HepG2 (cell line): ENCODE data around the gene ALLC. TPM values are rescaled to one million over a fixed set of nuclear protein-coding genes. Genes with fewer than 3 reads are reported as not detected.
A peak's percentile ranks its signal among the peaks of the same experiment; 100 is the strongest.

ENCODE experiments used
- CHD2 ChIP-seq: IDR thresholded peaks from 2 replicates; pipeline ENCODE4 v1.6.1; 2011; ENCODE audit warnings: low read depth, low read length, improper control_type of control experiment
- FIP1L1 ChIP-seq: fragments of 200-400 bp; formaldehyde crosslinking; IDR thresholded peaks from 2 replicates; pipeline ENCODE4 v1.6.1; 2018; ENCODE audit warnings: low read depth, mild to moderate bottlenecking, low read length, moderate library complexity, borderline replicate concordance; ENCODE audit not compliant: insufficient read depth
- FLYWCH1 ChIP-seq: sonication (generic); formaldehyde crosslinking; IDR thresholded peaks from 2 replicates; pipeline ENCODE4 v1.8.1; 2023; ENCODE audit warnings: mild to moderate bottlenecking, missing genetic modification reagents
- JUN ChIP-seq: sonication (generic); formaldehyde crosslinking; IDR thresholded peaks from 2 replicates; pipeline ENCODE4 v1.4.0; 2020; ENCODE audit warnings: mild to moderate bottlenecking, missing genetic modification reagents
- MEIS1 ChIP-seq: sonication (generic); formaldehyde crosslinking; IDR thresholded peaks from 2 replicates; pipeline ENCODE4 v1.9.0; 2021; ENCODE audit warnings: mild to moderate bottlenecking, missing genetic modification reagents, moderate library complexity, borderline replicate concordance
- MTF1 ChIP-seq: sonication (generic); formaldehyde crosslinking; IDR thresholded peaks from 2 replicates; pipeline ENCODE4 v1.5.0; 2020; ENCODE audit warnings: missing genetic modification reagents
- RARG ChIP-seq: sonication (generic); formaldehyde crosslinking; IDR thresholded peaks from 2 replicates; pipeline ENCODE4 v1.4.0; 2020; ENCODE audit warnings: low read depth, mild to moderate bottlenecking, missing genetic modification reagents
- RFX5 ChIP-seq: IDR thresholded peaks from 2 replicates; pipeline ENCODE4 v1.6.1; 2011; ENCODE audit warnings: low read depth, low read length, improper control_type of control experiment
- SAP130 ChIP-seq: IDR thresholded peaks from 2 replicates; pipeline ENCODE4 v1.6.1; 2016; ENCODE audit warnings: low read depth
- SCMH1 ChIP-seq: sonication (generic); formaldehyde crosslinking; IDR thresholded peaks from 2 replicates; pipeline ENCODE4 v1.9.0; 2021; ENCODE audit warnings: missing genetic modification reagents, mild to moderate bottlenecking, borderline replicate concordance
- SOX6 ChIP-seq, 2 experiments: fragments of 450-650 bp in 1 of 2; sonication (generic) in 1 of 2; formaldehyde crosslinking in 1 of 2; IDR thresholded peaks; 2 replicates each; pipeline versions ENCODE4 v1.4.0 to v1.6.1; 2017 to 2020; ENCODE audit warnings: antibody characterized with exemption in 1 of 2, mild to moderate bottlenecking in 1 of 2, missing genetic modification reagents in 1 of 2
- ZNF24 ChIP-seq: fragments of 450-650 bp; IDR thresholded peaks from 2 replicates; pipeline ENCODE4 v1.6.1; 2017; ENCODE audit warnings: antibody characterized with exemption, mild to moderate bottlenecking
- ZNF34 ChIP-seq: sonication (generic); formaldehyde crosslinking; IDR thresholded peaks from 2 replicates; pipeline ENCODE4 v1.4.0; 2020; ENCODE audit warnings: mild to moderate bottlenecking, missing genetic modification reagents, borderline replicate concordance
- ZNF619 ChIP-seq: sonication (generic); formaldehyde crosslinking; IDR thresholded peaks from 2 replicates; pipeline ENCODE4 v1.4.0; 2020; ENCODE audit warnings: mild to moderate bottlenecking, missing genetic modification reagents
- polyA plus RNA-seq, 8 experiments: library from polyadenylated mRNA; depleted of rRNA in 3 of 8; stranded (reverse) in 7 of 8; unstranded in 1 of 8; fragments of >200 nt; fragmentation: Illumina TruSeq in 4 of 8; extraction: Trizol in 4 of 8; gene quantifications; 2 replicates each; pipeline versions ENCODE4 v1.2.1 to v1.2.3, GENCODE V29; 2011 to 2016; ENCODE audit warnings: low read depth in 4 of 8, missing spikeins in 1 of 8, mixed read lengths in 1 of 8; ENCODE audit not compliant: insufficient read depth in 1 of 8
- total RNA-seq, 5 experiments: library from RNA; depleted of rRNA; stranded (reverse); fragments of >200 nt; fragmentation: Illumina TruSeq; extraction: Trizol; gene quantifications; 2 replicates each; pipeline ENCODE4 v1.2.3, GENCODE V29; 2016; ENCODE audit warnings: low read depth in 1 of 5
- TF ChIP-seq, protein P1 (sequence below): sonication (generic); formaldehyde crosslinking; IDR thresholded peaks from 2 replicates; pipeline ENCODE4 v1.4.0; 2020; ENCODE audit warnings: missing genetic modification reagents
- TF ChIP-seq, protein P2 (sequence below): sonication (generic); formaldehyde crosslinking; IDR thresholded peaks from 2 replicates; pipeline ENCODE4 v1.4.0; 2020; ENCODE audit warnings: missing genetic modification reagents
- TF ChIP-seq, protein P3 (sequence below): sonication (generic); formaldehyde crosslinking; IDR thresholded peaks from 2 replicates; pipeline ENCODE4 v1.5.1; 2020; ENCODE audit warnings: missing genetic modification reagents, mild to moderate bottlenecking, borderline replicate concordance
- TF ChIP-seq, protein P4 (sequence below): sonication (generic); formaldehyde crosslinking; IDR thresholded peaks from 2 replicates; pipeline ENCODE4 v1.8.0; 2022; ENCODE audit warnings: mild to moderate bottlenecking, missing genetic modification reagents
- TF ChIP-seq, protein P5 (sequence below): sonication (generic); formaldehyde crosslinking; conservative IDR thresholded peaks from 2 replicates; pipeline ENCODE4 v1.8.0; 2022; ENCODE audit warnings: mild to moderate bottlenecking, moderate library complexity, missing genetic modification reagents

Gene ALLC
- total and polyA plus RNA-seq, 2 of the 13 experiments (the other 11 are each of a cell fraction or from before 2014, with no cell fraction given): 0.08 to 0.11 TPM

DNA sequence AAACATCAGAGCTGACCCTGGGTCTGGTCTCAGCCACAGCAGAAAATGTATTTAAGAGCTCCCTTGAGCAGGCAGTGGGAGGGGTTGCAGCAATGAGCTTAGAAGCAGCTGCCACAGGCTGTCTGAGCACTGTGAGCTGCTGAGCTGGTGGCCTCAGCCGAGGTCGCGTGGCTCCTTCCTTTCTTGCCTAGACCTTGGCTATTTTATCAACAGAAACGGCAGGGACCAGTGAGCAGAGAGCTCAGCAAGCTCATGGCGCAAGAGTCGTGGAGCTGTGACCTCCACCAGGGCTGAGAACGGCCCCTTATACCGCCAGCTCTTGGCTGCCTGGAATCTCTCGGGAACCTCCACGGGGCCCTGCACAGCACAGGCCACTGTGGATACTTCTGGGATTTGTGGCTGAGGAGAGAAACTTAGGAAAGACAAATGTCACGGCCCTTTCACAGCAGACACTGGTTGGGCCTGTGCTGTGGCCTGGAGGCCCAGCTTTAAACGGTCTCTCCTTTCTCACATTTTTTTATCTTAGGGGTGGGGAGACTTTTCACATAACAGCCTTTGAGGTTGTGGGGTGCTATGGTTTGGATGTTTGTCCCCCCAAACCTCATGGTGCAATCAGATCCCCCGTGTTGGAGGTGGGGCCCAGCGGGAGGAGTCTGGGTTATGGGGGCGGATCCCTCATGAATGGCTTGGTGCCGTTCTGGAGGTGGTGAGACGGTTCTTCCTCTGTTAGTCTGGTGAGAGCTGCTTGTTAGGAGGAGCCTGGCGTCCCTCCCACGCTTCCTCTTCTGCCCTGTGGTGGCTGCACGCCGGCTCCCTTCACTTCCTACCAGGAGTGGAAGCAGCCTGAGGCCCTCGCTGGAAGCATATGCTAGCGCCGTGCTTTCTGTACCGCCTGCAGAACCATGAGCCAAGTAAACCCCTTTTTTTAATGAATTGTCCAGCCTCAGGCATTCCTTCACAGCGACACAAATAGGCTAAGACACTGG lies 1.7 kb downstream of the ALLC start (continued):
- TF ChIP-seq, protein P1, sequence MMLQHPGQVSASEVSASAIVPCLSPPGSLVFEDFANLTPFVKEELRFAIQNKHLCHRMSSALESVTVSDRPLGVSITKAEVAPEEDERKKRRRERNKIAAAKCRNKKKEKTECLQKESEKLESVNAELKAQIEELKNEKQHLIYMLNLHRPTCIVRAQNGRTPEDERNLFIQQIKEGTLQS (CRISPR knock-in tag): no peak
- no peak for TF ChIP-seq ZNF34 (CRISPR knock-in tag)
- TF ChIP-seq ZNF24: no peak
- TF ChIP-seq, protein P2, sequence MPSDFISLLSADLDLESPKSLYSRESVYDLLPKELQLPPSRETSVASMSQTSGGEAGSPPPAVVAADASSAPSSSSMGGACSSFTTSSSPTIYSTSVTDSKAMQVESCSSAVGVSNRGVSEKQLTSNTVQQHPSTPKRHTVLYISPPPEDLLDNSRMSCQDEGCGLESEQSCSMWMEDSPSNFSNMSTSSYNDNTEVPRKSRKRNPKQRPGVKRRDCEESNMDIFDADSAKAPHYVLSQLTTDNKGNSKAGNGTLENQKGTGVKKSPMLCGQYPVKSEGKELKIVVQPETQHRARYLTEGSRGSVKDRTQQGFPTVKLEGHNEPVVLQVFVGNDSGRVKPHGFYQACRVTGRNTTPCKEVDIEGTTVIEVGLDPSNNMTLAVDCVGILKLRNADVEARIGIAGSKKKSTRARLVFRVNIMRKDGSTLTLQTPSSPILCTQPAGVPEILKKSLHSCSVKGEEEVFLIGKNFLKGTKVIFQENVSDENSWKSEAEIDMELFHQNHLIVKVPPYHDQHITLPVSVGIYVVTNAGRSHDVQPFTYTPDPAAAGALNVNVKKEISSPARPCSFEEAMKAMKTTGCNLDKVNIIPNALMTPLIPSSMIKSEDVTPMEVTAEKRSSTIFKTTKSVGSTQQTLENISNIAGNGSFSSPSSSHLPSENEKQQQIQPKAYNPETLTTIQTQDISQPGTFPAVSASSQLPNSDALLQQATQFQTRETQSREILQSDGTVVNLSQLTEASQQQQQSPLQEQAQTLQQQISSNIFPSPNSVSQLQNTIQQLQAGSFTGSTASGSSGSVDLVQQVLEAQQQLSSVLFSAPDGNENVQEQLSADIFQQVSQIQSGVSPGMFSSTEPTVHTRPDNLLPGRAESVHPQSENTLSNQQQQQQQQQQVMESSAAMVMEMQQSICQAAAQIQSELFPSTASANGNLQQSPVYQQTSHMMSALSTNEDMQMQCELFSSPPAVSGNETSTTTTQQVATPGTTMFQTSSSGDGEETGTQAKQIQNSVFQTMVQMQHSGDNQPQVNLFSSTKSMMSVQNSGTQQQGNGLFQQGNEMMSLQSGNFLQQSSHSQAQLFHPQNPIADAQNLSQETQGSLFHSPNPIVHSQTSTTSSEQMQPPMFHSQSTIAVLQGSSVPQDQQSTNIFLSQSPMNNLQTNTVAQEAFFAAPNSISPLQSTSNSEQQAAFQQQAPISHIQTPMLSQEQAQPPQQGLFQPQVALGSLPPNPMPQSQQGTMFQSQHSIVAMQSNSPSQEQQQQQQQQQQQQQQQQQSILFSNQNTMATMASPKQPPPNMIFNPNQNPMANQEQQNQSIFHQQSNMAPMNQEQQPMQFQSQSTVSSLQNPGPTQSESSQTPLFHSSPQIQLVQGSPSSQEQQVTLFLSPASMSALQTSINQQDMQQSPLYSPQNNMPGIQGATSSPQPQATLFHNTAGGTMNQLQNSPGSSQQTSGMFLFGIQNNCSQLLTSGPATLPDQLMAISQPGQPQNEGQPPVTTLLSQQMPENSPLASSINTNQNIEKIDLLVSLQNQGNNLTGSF (CRISPR knock-in tag): no peak
- TF ChIP-seq, protein P3, sequence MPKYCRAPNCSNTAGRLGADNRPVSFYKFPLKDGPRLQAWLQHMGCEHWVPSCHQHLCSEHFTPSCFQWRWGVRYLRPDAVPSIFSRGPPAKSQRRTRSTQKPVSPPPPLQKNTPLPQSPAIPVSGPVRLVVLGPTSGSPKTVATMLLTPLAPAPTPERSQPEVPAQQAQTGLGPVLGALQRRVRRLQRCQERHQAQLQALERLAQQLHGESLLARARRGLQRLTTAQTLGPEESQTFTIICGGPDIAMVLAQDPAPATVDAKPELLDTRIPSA (CRISPR knock-in tag): no peak
- no peak for TF ChIP-seq MEIS1 (CRISPR knock-in tag)
- no peak for TF ChIP-seq JUN (CRISPR knock-in tag)
- no peak for TF ChIP-seq RARG (CRISPR knock-in tag)
- TF ChIP-seq, protein P4, sequence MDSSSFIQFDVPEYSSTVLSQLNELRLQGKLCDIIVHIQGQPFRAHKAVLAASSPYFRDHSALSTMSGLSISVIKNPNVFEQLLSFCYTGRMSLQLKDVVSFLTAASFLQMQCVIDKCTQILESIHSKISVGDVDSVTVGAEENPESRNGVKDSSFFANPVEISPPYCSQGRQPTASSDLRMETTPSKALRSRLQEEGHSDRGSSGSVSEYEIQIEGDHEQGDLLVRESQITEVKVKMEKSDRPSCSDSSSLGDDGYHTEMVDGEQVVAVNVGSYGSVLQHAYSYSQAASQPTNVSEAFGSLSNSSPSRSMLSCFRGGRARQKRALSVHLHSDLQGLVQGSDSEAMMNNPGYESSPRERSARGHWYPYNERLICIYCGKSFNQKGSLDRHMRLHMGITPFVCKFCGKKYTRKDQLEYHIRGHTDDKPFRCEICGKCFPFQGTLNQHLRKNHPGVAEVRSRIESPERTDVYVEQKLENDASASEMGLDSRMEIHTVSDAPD: 0 out of 2 replicates have a peak, but pooled peaks have one; percentile 23
- TF ChIP-seq FIP1L1: no peak
- no peak for TF ChIP-seq FLYWCH1 (CRISPR knock-in tag)
- no peak for TF ChIP-seq SCMH1 (CRISPR knock-in tag)
- TF ChIP-seq ZNF619: no peak
- no peak for TF ChIP-seq SOX6 (IDR thresholded peaks at IDR 0.05)
- TF ChIP-seq SOX6 (CRISPR knock-in tag; IDR thresholded peaks at IDR 0.05): peak; percentile 49; the same call in 1 of the 2 replicates
- TF ChIP-seq, protein P5, sequence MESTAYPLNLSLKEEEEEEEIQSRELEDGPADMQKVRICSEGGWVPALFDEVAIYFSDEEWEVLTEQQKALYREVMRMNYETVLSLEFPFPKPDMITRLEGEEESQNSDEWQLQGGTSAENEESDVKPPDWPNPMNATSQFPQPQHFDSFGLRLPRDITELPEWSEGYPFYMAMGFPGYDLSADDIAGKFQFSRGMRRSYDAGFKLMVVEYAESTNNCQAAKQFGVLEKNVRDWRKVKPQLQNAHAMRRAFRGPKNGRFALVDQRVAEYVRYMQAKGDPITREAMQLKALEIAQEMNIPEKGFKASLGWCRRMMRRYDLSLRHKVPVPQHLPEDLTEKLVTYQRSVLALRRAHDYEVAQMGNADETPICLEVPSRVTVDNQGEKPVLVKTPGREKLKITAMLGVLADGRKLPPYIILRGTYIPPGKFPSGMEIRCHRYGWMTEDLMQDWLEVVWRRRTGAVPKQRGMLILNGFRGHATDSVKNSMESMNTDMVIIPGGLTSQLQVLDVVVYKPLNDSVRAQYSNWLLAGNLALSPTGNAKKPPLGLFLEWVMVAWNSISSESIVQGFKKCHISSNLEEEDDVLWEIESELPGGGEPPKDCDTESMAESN (CRISPR knock-in tag): peak; percentile 32; the same call in 1 of the 2 replicates
- no peak for TF ChIP-seq RFX5
- peak; percentile 44 for TF ChIP-seq SAP130 (CRISPR knock-in tag)
- no peak for TF ChIP-seq CHD2
- TF ChIP-seq MTF1 (CRISPR knock-in tag): no peak
